HG03064 (cell line): Measurements from ENCODE around the gene KRT81.
"Not testable (repeated sequence)": the region's sequence is repeated elsewhere in the genome, so short reads cannot be mapped to it uniquely, and the experiment has no call there.

Source experiments
- ATAC-seq: cut with Tn5 transposase; IDR thresholded peaks from one replicate; pipeline ENCODE4 v1.9.1; 2021; ENCODE audit warnings: low read depth; ENCODE audit not compliant: unreplicated experiment

The KRT81 gene

GRCh38 chr12:52278575-52279421, 12.5 kb downstream of the KRT81 start:
- ATAC-seq, result no peak

GRCh38 chr12:52277486-52278245, 13.7 kb downstream of the KRT81 start:
- ATAC-seq, result no peak

- ATAC-seq, result no peak
Measured at GRCh38 chr12:52275686-52276085, 15.6 kb downstream of the KRT81 start.

- no peak for ATAC-seq
Measured at GRCh38 chr12:52274521-52275120, 16.7 kb downstream of the KRT81 start, which contains the start of gene KRT86. Gene KRT86 (plus strand): TSS chr12:52274645. CDS start chr12:52301917, 27,272 bp downstream.

GRCh38 chr12:52271158-52271557, 20.2 kb downstream of the KRT81 start:
- no peak for ATAC-seq

- ATAC-seq, result no peak
Measured at GRCh38 chr12:52270541-52271070, 20.7 kb downstream of the KRT81 start.

- no peak for ATAC-seq
Measured at GRCh38 chr12:52268212-52268611, 23.1 kb downstream of the KRT81 start.

GRCh38 chr12:52267699-52268098, 23.6 kb downstream of the KRT81 start:
- ATAC-seq, result no peak

GRCh38 chr12:52267266-52267665, 24.1 kb downstream of the KRT81 start:
- no peak for ATAC-seq

GRCh38 chr12:52266514-52266913, 24.8 kb downstream of the KRT81 start:
- ATAC-seq, result no peak

GRCh38 chr12:52264435-52264825, 26.9 kb downstream of the KRT81 start:
- no peak for ATAC-seq

- ATAC-seq, result no peak
Measured at GRCh38 chr12:52263761-52264434, 27.4 kb downstream of the KRT81 start.

GRCh38 chr12:52262286-52262685, 29.0 kb downstream of the KRT81 start:
- ATAC-seq, result no peak

- no peak for ATAC-seq
Measured at GRCh38 chr12:52261208-52261484, 30.2 kb downstream of the KRT81 start.

GRCh38 chr12:52260361-52261207, 30.8 kb downstream of the KRT81 start:
- no peak for ATAC-seq

GRCh38 chr12:52259657-52260243, 31.6 kb downstream of the KRT81 start:
- ATAC-seq, result no peak

- ATAC-seq, result no peak
Measured at GRCh38 chr12:52258335-52258901, 32.9 kb downstream of the KRT81 start.

GRCh38 chr12:52257922-52258321, 33.4 kb downstream of the KRT81 start:
- not testable (repeated sequence) for ATAC-seq

GRCh38 chr12:52257074-52257551, 34.2 kb downstream of the KRT81 start:
- ATAC-seq, result no peak
